ENCODE data around the gene BLID. TPM values are rescaled to one million over a fixed set of nuclear protein-coding genes. Genes with fewer than 3 reads are reported as not detected.

BLID gene
- total RNA-seq, 1 experiment from 2014 or later = 5.7 TPM

- no peaks in the 10 kb centered on the region for H3K36me3 ChIP-seq (ENCODE audit: low read depth, low read length)
- no TSS peak for BruUV-seq (replicated peaks)
- no peak overlapping the region for H3K4me3 ChIP-seq (ENCODE audit: low read length)
- no peaks in the 10 kb centered on the region for H4K20me1 ChIP-seq (ENCODE audit: low read length)
- H3K9me3 ChIP-seq (ENCODE audit: low read length) = no peaks in the 10 kb centered on the region
- no peak overlapping the region for H3K27ac ChIP-seq (ENCODE audit: low read length)
- no peak overlapping the region for H3K9ac ChIP-seq (ENCODE audit: low read length)
- no peaks in the 10 kb centered on the region for H3K9me2 ChIP-seq (replicated peaks; ENCODE audit: low read length)
- CTCF ChIA-PET = no interaction called here
- DNase-seq (no peak), ATAC-seq (no peak)
- TF ChIP-seq EZH2phosphoT487 (IDR thresholded peaks at IDR 0.05; ENCODE audit: borderline replicate concordance, low read length) (no peak), EZH2 (IDR thresholded peaks at IDR 0.05; ENCODE audit: low read length, unreplicated experiment) (no peak), CTCF (conservative IDR thresholded peaks at IDR 0.05; ENCODE audit: low read depth, low read length) (no peak)
- POLR2A ChIA-PET (ENCODE audit: unreplicated experiment) = no interaction called here
- H3K4me1 ChIP-seq (ENCODE audit: insufficient read depth, low read length) = peaks cover 4% of the 10 kb centered on the region; the same call in 1 of the 2 replicates
- no peaks in the 10 kb centered on the region for H3F3A ChIP-seq (ENCODE audit: low read length, unreplicated experiment)
- no peaks in the 10 kb centered on the region for H3K27me3 ChIP-seq (ENCODE audit: low read length)
- no peak overlapping the region for H3K4me2 ChIP-seq (ENCODE audit: low read length)
- intact Hi-C loops (cut with micrococcal nuclease) = loop anchor here (10.0 kb wide), 1 partner anchor 117 kb away; no protein-coding TSS in a partner anchor
- no peak overlapping the region for H2AFZ ChIP-seq (ENCODE audit: low read length)
- H3K79me2 ChIP-seq (ENCODE audit: low read length) = no peaks in the 10 kb centered on the region
Measured at GRCh38 chr11:122082205-122082604, 33.8 kb downstream of the BLID start.

GRCh38 chr11:122081073-122081472 lies 34.9 kb downstream of the BLID start:
- no peaks in the 10 kb centered on the region for H3K9me3 ChIP-seq (ENCODE audit: low read length)
- POLR2A ChIA-PET (ENCODE audit: unreplicated experiment) = no interaction called here

More at GRCh38 chr11:122081073-122081472, 34.9 kb downstream of the BLID start:
- Histone ChIP-seq H3K27me3 (ENCODE audit: low read length) (no peaks in the 10 kb centered on the region), H3K36me3 (ENCODE audit: low read depth, low read length) (no peaks in the 10 kb centered on the region), H3K4me3 (ENCODE audit: low read length) (no peak overlapping the region), H3K4me1 (ENCODE audit: insufficient read depth, low read length) (peaks cover 4% of the 10 kb centered on the region; the same call in 1 of the 2 replicates), H4K20me1 (ENCODE audit: low read length) (no peaks in the 10 kb centered on the region), H3K4me2 (ENCODE audit: low read length) (no peak overlapping the region), H3K27ac (ENCODE audit: low read length) (no peak overlapping the region), H3F3A (ENCODE audit: low read length, unreplicated experiment) (no peaks in the 10 kb centered on the region), H3K9me2 (replicated peaks; ENCODE audit: low read length) (no peaks in the 10 kb centered on the region), H2AFZ (ENCODE audit: low read length) (no peak overlapping the region), H3K9ac (ENCODE audit: low read length) (no peak overlapping the region), H3K79me2 (ENCODE audit: low read length) (no peaks in the 10 kb centered on the region)
- ATAC-seq (no peak), DNase-seq (no peak)
- CTCF ChIA-PET = no interaction called here
- intact Hi-C loops (cut with micrococcal nuclease) = loop anchor here (10.0 kb wide), 1 partner anchor 116 kb away; no protein-coding TSS in a partner anchor
- TF ChIP-seq EZH2 (IDR thresholded peaks at IDR 0.05; ENCODE audit: low read length, unreplicated experiment) (no peak), CTCF (conservative IDR thresholded peaks at IDR 0.05; ENCODE audit: low read depth, low read length) (no peak)
- no TSS peak for BruUV-seq (replicated peaks)

Measured in PC-3 (cell line).